Measurements from ENCODE around the gene CDK5RAP2. TPM values are rescaled to one million over a fixed set of nuclear protein-coding genes. Genes with fewer than 3 reads are reported as not detected.

The CDK5RAP2 gene
- total and polyA plus RNA-seq, 9 of the 15 experiments (the other 6 are each of a cell fraction or from before 2014, with no cell fraction given), result 19.9 to 68.8 (median 42.2) TPM

GRCh38 chr9:120507936-120508510 is 71.9 kb downstream of the CDK5RAP2 start (continued):
- TF ChIP-seq CBX2 (IDR thresholded peaks at IDR 0.05; ENCODE audit: insufficient read depth, low read length, poor library complexity, severe bottlenecking), result no peak
- no peak for TF ChIP-seq ZNF584 (CRISPR knock-in tag; IDR thresholded peaks at IDR 0.05; ENCODE audit: low read depth)
- no peak for TF ChIP-seq SMAD1 (IDR thresholded peaks at IDR 0.05; ENCODE audit: low read depth, low read length, partially characterized antibody)
- TF ChIP-seq MTA3 (IDR thresholded peaks at IDR 0.05; ENCODE audit: borderline replicate concordance), result no peak
- TF ChIP-seq TAL1 (IDR thresholded peaks at IDR 0.05), result peak; percentile 38; the same call in 1 of the 2 replicates

- FAIRE-seq (no peak), ATAC-seq (no peak), DNase-seq (ENCODE audit: extremely low read depth in 1 of 4, low spot score in 3 of 4) (no peak)
- ChIA-PET POLR2A (interaction anchor here (0.6 kb wide), 1 partner anchor 25 kb away, joined by 3 read pairs; no protein-coding TSS in a partner anchor), CTCF (ENCODE audit: low intra/inter-chr PET ratio) (no interaction called here)
- Histone ChIP-seq H4K20me1 (replicated peaks; ENCODE audit: control insufficient read depth, insufficient read depth, low read length) (no peaks in the 10 kb centered on the region), H3K36me3 (ENCODE audit: control insufficient read depth, insufficient read depth, low read length) (peaks cover 53% of the 10 kb centered on the region), H3K4me3 (no peak overlapping the region), H3K4me2 (ENCODE audit: insufficient read depth, low read length) (no peak overlapping the region), H3K27ac (ENCODE audit: extremely low read depth, low read depth, low read length) (no peak overlapping the region), H3K4me1 (replicated peaks in 1 of 2; ENCODE audit: control insufficient read depth in 2 of 2, insufficient read depth in 2 of 2, low read length in 2 of 2) (peaks cover 3 to 5% of the 10 kb centered on the region in 2 experiments; a peak in 3 of 5 replicates), H2AFZ (ENCODE audit: low read depth, low read length) (no peak overlapping the region), H3K9me1 (ENCODE audit: control insufficient read depth, insufficient read depth, low read length) (no peaks in the 10 kb centered on the region), H3K79me2 (ENCODE audit: control insufficient read depth, insufficient read depth, low read length) (no peaks in the 10 kb centered on the region), H3K9ac (ENCODE audit: insufficient read depth in 1 of 2, low read depth in 2 of 2, low read length in 2 of 2) (no peak overlapping the region), H3K9me3 (replicated peaks; ENCODE audit: control insufficient read depth, insufficient read depth, low read depth, low read length) (no peaks in the 10 kb centered on the region), H3K27me3 (ENCODE audit: control insufficient read depth in 2 of 2, insufficient read depth in 2 of 2, low read length in 2 of 2) (no peaks in the 10 kb centered on the region)
- TF ChIP-seq ZSCAN32 (CRISPR knock-in tag; IDR thresholded peaks at IDR 0.05) (no peak), ETS2 (tag; IDR thresholded peaks at IDR 0.05; ENCODE audit: borderline replicate concordance, poor library complexity, severe bottlenecking) (no peak), TBL1XR1 (IDR thresholded peaks at IDR 0.05; ENCODE audit: low read length in 2 of 2) (no peak), MIER1 (IDR thresholded peaks at IDR 0.05; ENCODE audit: low read depth) (no peak), SUPT5H (IDR thresholded peaks at IDR 0.05) (no peak), THRA (IDR thresholded peaks at IDR 0.05) (no peak)
- 95% methylated on average over 4 of the region's 4 CpGs for WGBS (ENCODE audit: insufficient coverage, low coverage, missing lambda C conversion rate)
- BruUV-seq (replicated peaks), result no TSS peak
- intact Hi-C loops (cut with micrococcal nuclease) (no loop called here), in situ Hi-C loops (cut with MboI) (no loop called here)
These were observed 74.8 kb downstream of the CDK5RAP2 start for GRCh38 chr9:120505186-120505585.

All from K562 (cell line).